ENCODE measurements around the gene SPPL3. TPM values are rescaled to one million over a fixed set of nuclear protein-coding genes. Genes with fewer than 3 reads are reported as not detected.

SPPL3 gene
- total RNA-seq, 6 experiments from 2014 or later = 35.3 to 59.1 (median 47.1) TPM

- Mint-ChIP-seq H3K4me3 (no peak overlapping the region), H3K27me3 (ENCODE audit: insufficient read depth) (no peaks in the 10 kb centered on the region), H3K27ac (no peak overlapping the region), H3K4me1 (ENCODE audit: low read depth) (peaks cover 38% of the 10 kb centered on the region), H3K36me3 (ENCODE audit: low read depth) (no peaks in the 10 kb centered on the region), H3K9me3 (no peaks in the 10 kb centered on the region)
- TF ChIP-seq CTCF (IDR thresholded peaks at IDR 0.05) = no peak
- DNase-seq = no peak
Observed at GRCh38 chr12:120831648-120832267, 72.4 kb downstream of the SPPL3 start.

DNA sequence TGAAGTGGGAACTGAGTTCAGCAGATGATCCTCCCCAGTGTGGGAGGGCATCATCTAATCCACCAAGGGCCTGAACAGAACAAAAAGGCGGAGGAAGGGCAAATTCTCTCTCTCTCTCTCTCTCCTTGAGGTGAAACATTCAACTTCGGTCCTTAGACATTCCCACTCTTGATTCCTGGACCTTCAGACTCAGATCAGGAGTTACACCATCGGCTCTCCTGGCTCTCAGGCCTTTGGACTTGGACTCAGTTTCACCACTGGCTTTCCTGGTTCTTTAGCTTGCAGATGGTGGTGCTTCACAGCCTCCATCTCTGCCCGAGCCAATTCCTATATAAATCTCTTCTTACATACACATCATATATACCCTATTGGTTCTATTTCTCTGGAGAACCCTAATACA is 73.2 kb downstream of the SPPL3 start:
- no peak for TF ChIP-seq CTCF (IDR thresholded peaks at IDR 0.05)
- DNase-seq = no peak
- Mint-ChIP-seq H3K36me3 (ENCODE audit: low read depth) (no peaks in the 10 kb centered on the region), H3K4me1 (ENCODE audit: low read depth) (peaks cover 38% of the 10 kb centered on the region), H3K9me3 (no peaks in the 10 kb centered on the region), H3K27me3 (ENCODE audit: insufficient read depth) (no peaks in the 10 kb centered on the region), H3K4me3 (no peak overlapping the region), H3K27ac (no peak overlapping the region)

- no peak for TF ChIP-seq CTCF (IDR thresholded peaks at IDR 0.05)
- H3K27me3 Mint-ChIP-seq (ENCODE audit: insufficient read depth) = no peaks in the 10 kb centered on the region
- H3K27ac Mint-ChIP-seq = no peak overlapping the region
- H3K36me3 Mint-ChIP-seq (ENCODE audit: low read depth) = no peaks in the 10 kb centered on the region
- DNase-seq = no peak
- H3K4me3 Mint-ChIP-seq = no peak overlapping the region
- H3K9me3 Mint-ChIP-seq = no peaks in the 10 kb centered on the region
- H3K4me1 Mint-ChIP-seq (ENCODE audit: low read depth) = peaks cover 34% of the 10 kb centered on the region
Observed at GRCh38 chr12:120830052-120830940, 73.9 kb downstream of the SPPL3 start.

- Mint-ChIP-seq H3K4me1 (ENCODE audit: low read depth) (peaks cover 8% of the 10 kb centered on the region), H3K9me3 (no peaks in the 10 kb centered on the region), H3K36me3 (ENCODE audit: low read depth) (no peaks in the 10 kb centered on the region), H3K27ac (no peak overlapping the region), H3K27me3 (ENCODE audit: insufficient read depth) (no peaks in the 10 kb centered on the region), H3K4me3 (no peak overlapping the region)
- TF ChIP-seq CTCF (IDR thresholded peaks at IDR 0.05) = no peak
- DNase-seq = no peak
Observed at GRCh38 chr12:120826335-120826734, 77.8 kb downstream of the SPPL3 start.

GRCh38 chr12:120825337-120825736 is 78.8 kb downstream of the SPPL3 start:
- Mint-ChIP-seq H3K36me3 (ENCODE audit: low read depth) (no peaks in the 10 kb centered on the region), H3K4me1 (ENCODE audit: low read depth) (no peaks in the 10 kb centered on the region), H3K9me3 (no peaks in the 10 kb centered on the region), H3K4me3 (no peak overlapping the region), H3K27me3 (ENCODE audit: insufficient read depth) (no peaks in the 10 kb centered on the region), H3K27ac (no peak overlapping the region)
- TF ChIP-seq CTCF (IDR thresholded peaks at IDR 0.05) = no peak
- no peak for DNase-seq
